ENCODE measurements around the gene ZFP2. TPM values are rescaled to one million over a fixed set of nuclear protein-coding genes. Genes with fewer than 3 reads are reported as not detected.
"Not testable (repeated sequence)": the region's sequence is repeated elsewhere in the genome, so short reads cannot be mapped to it uniquely, and the experiment has no call there.

Gene ZFP2
- total RNA-seq, 4 donors from 2014 or later, result 0.38 to 3.3 (median 1.9) TPM

GRCh38 chr5:178861627-178862026 lies 34.1 kb upstream of the ZFP2 start:
- 93 to 94% methylated on average over 8 of the region's 8 CpGs for WGBS, 2 donors
- intact Hi-C loops (cut with DNase I; ENCODE audit: low total_unique reads), result no loop called here
- DNase-seq (ENCODE audit: low spot score in 2 of 2), result no peak
- TF ChIP-seq, protein P1, sequence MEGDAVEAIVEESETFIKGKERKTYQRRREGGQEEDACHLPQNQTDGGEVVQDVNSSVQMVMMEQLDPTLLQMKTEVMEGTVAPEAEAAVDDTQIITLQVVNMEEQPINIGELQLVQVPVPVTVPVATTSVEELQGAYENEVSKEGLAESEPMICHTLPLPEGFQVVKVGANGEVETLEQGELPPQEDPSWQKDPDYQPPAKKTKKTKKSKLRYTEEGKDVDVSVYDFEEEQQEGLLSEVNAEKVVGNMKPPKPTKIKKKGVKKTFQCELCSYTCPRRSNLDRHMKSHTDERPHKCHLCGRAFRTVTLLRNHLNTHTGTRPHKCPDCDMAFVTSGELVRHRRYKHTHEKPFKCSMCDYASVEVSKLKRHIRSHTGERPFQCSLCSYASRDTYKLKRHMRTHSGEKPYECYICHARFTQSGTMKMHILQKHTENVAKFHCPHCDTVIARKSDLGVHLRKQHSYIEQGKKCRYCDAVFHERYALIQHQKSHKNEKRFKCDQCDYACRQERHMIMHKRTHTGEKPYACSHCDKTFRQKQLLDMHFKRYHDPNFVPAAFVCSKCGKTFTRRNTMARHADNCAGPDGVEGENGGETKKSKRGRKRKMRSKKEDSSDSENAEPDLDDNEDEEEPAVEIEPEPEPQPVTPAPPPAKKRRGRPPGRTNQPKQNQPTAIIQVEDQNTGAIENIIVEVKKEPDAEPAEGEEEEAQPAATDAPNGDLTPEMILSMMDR (IDR thresholded peaks at IDR 0.05), result no peak
- TF ChIP-seq POLR2A (IDR thresholded peaks at IDR 0.05), result no peak
- H3K4me3 ChIP-seq (ENCODE audit: low read depth, poor library complexity, severe bottlenecking), result no peak overlapping the region

- DNase-seq (ENCODE audit: low spot score in 2 of 2), result no peak
- WGBS, 2 donors, result 75 to 94% methylated on average over 4 of the region's 4 CpGs
- no peak overlapping the region for H3K4me3 ChIP-seq (ENCODE audit: low read depth, poor library complexity, severe bottlenecking)
These were observed 28.8 kb upstream of the ZFP2 start for GRCh38 chr5:178866946-178867345.

DNA sequence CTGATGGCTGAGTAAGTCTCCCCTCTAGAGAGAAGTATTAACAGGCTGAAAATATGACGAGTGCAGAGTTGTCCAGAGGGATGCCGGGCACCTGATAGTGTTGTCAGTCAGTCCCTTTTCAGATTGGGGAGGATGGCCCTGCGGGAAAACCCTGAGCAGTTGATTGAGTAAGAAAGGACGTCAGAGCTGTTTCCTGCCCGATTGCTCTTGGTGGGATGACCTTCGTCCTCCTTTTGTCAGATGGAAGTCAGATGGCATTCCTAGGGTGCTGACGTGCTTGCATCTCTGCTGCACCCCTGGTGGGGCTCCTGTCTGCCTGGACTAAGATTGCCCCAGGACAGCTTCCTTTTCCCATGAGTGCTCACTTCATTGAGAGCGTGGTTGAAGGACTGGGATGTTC lies 26.1 kb upstream of the ZFP2 start:
- WGBS, 2 donors, result 79 to 85% methylated on average over 8 of the region's 8 CpGs
- intact Hi-C loops (cut with DNase I; ENCODE audit: low total_unique reads), result no loop called here
- TF ChIP-seq, protein P1 (IDR thresholded peaks at IDR 0.05), result no peak
- no peak for TF ChIP-seq POLR2A (IDR thresholded peaks at IDR 0.05)
- DNase-seq (ENCODE audit: low spot score in 2 of 2), result no peak
- H3K4me3 ChIP-seq (ENCODE audit: low read depth, poor library complexity, severe bottlenecking), result no peak overlapping the region

More at GRCh38 chr5:178866946-178867345, 28.8 kb upstream of the ZFP2 start:
- no peak for TF ChIP-seq POLR2A (IDR thresholded peaks at IDR 0.05)
- TF ChIP-seq, protein P1 (IDR thresholded peaks at IDR 0.05), result no peak
- intact Hi-C loops (cut with DNase I; ENCODE audit: low total_unique reads), result no loop called here

DNA sequence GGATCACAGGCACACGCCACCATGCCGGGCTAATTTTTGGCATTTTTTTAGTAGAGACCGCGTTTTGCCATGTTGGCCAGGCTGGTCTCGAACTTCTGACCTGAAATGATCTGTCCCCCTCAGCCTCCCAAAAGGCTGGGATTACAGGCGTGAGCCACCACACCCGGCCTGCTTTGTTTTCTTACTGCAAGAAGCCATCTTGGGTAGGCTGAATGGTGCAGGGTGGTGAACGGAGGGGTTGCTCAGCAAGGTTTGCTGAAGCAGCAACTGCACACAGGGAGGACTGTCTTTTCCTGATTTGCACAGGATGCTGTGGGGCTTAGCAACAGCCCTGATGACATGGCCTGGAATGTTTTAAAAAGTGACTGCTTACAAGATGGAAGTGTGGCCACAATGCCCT lies 25.3 kb upstream of the ZFP2 start:
- TF ChIP-seq POLR2A (IDR thresholded peaks at IDR 0.05), result no peak
- TF ChIP-seq, protein P1 (IDR thresholded peaks at IDR 0.05), result no peak
- WGBS, 2 donors, result 97 to 100% methylated on average over 8 of the region's 8 CpGs
- H3K4me3 ChIP-seq (ENCODE audit: low read depth, poor library complexity, severe bottlenecking), result no peak overlapping the region
- no peak for DNase-seq (ENCODE audit: low spot score in 2 of 2)
- intact Hi-C loops (cut with DNase I; ENCODE audit: low total_unique reads), result no loop called here

DNA sequence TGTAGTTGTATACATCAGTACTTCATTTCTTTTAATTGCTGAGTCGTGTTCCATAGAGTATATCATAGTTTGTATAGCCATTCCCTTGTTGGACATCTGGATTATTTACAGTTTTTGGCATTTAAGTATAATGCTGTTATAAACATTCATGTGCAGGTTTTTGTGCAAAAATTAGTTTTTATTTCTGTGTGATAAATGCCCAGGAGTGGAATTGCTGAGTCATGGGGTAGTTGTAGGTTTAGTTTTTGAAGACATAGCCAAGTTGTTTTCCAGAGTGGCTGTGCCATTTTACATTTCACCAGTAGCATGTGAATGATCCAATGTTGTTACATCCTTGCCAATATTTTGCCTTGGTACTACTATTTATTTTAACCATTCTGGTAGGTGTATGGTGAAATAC lies 23.4 kb upstream of the ZFP2 start:
- no peak for DNase-seq (ENCODE audit: low spot score in 2 of 2)
- WGBS, 2 donors, result 89 to 98% methylated on average over 1 of the region's 1 CpG
- TF ChIP-seq, protein P1 (IDR thresholded peaks at IDR 0.05), result no peak
- no peak for TF ChIP-seq POLR2A (IDR thresholded peaks at IDR 0.05)
- intact Hi-C loops (cut with DNase I; ENCODE audit: low total_unique reads), result no loop called here
- H3K4me3 ChIP-seq (ENCODE audit: low read depth, poor library complexity, severe bottlenecking), result no peak overlapping the region

DNA sequence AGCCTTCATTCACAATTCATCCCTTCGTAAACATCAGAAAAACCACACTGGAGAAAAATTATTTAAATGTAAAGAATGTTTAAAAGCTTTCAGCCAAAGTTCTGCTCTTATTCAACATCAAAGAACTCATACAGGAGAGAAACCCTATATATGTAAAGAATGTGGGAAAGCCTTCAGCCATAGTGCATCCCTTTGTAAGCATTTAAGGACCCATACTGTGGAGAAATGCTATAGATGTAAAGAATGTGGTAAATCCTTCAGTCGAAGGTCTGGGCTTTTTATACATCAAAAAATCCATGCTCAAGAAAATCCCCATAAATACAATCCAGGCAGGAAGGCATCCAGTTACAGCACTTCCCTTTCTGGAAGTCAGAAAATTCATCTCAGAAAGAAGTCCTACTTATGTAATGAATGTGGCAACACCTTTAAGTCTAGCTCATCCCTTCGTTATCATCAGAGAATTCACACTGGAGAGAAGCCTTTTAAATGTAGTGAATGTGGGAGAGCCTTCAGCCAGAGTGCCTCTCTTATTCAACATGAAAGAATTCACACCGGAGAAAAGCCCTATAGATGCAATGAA lies 12.5 kb upstream of the ZFP2 start:
- intact Hi-C loops (cut with DNase I; ENCODE audit: low total_unique reads); H3K4me3 ChIP-seq (ENCODE audit: low read depth, poor library complexity, severe bottlenecking); DNase-seq (ENCODE audit: low spot score in 2 of 2): not testable (repeated sequence)
- WGBS, 2 donors, result 98% methylated on average over 4 of the region's 4 CpGs
